Epidermal melanocyte (primary cell): ENCODE data around the gene MCC.

ENCODE experiments used
- DNase-seq: peaks from one replicate; pipeline ENCODE4 v3.0.0; 2011; ENCODE audit warnings: low spot score; ENCODE audit not compliant: insufficient read length

Gene MCC

DNA sequence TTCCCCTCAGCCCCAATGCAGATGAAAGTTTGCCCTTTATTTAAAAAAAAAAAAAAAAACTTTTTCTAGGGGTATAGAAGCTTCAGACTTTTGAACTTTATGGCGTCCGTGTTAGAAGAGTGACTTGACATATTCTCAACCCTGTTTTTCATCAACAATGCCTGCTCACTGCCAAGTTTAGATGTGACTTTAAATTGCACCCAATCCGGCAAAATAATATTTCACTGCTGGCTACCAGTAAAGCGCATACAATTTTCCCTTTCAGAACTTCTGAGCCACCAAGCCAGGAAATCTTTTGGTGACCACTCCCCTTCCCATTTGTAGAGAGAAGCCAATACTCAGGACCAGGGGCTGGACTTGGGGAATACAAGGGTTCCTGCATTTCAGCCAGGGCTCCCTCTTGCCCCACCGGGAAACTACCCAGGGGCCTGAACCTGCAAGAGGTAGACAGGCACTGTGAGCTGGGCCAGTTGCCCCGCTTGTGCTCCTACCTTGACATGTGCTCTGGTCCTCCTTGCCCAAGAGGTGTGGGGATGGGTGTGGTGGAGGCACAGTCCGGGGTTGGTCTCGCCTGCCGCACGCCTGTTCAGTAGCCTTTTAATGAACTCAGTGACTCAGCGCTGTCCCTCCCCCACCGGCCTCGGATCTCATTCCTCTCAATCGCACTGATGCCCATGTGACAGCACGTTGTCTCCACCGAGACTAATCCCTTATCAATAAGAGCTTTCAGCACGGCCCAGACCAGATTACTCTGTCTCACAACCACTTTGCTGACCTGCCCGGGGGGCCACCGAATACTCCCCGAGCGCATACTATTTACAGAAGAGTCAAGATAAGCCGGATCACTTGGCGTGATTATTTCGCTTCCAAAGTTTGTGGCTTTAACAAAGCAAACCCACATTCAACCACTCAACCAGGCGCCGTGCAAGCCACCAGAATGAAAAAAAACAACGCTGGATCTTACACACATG lies 285.2 kb downstream of the MCC start:
- peak; percentile 71 for DNase-seq

DNA sequence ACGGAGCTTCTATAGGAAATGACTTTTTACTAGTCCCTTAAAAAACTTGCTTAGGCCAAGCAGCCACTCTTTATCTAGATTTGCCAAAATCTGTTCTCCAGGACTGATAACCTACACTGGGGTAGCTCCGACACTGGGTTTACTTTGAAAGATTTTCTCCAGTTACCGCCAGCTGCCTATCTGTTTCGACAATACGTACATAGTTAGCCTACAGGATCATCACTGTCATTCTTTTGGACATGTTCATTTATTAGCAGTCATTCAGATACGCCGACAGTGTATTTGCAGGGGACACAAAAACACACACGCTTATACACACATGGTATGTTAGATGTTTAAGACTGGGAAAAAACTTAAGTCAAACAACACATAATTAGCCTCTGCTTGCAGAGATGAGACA lies 286.0 kb downstream of the MCC start:
- no peak for DNase-seq

DNA sequence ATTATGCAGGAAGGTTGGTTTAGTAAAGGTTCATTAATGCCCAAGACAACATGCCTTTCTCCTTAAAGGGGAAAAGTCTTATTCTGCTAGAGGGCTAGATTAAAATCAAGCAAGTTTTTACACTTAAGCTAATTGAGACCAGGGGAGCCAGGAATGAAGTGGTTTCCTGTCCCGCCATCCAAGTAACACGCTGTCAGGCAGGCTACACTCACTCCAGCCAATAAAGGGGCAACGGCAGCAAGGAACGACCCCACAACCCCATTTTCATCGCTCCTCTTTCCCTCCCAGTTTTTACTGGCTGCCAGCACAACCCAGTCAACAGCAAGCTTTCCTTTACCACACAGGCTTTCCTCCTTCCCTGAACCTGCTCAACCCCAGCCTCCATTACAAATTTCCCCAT lies 286.5 kb downstream of the MCC start:
- DNase-seq, result no peak

DNA sequence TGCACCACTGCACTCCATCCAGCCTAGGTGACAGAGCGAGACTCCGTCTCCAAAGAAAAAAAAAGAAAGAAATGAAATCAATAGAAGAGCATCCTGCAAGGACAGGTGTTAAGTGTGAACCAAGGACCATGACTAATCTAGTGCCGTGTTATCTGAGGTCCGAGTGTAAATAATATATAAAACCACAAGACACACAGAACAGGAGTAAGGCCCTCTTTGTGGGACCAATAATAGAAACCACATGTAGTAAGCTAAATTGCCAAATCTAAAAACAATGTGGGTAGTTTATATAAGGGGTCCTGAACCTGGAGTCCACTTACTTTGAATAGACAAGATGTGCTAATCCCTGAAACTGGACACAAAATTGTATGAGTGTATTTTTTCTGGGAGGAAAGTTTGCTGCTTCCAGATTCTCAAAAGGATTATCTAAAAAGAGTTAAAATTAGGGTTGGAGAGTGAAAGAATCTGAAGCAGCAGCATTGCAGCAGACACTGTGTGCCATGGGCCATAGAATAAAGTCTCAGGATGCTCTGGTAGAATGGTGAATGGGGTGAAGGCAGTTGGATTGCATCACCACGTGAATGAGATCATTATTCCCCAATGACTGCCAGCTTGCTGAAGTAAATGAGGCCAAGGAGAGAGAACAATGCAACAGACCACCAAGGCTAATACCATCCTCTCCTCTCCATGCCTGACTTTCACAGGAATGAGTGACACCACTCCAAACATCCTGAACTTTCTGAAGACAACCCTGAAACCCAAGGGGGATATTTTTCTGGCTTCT lies 288.9 kb downstream of the MCC start:
- DNase-seq, result peak; percentile 31

DNA sequence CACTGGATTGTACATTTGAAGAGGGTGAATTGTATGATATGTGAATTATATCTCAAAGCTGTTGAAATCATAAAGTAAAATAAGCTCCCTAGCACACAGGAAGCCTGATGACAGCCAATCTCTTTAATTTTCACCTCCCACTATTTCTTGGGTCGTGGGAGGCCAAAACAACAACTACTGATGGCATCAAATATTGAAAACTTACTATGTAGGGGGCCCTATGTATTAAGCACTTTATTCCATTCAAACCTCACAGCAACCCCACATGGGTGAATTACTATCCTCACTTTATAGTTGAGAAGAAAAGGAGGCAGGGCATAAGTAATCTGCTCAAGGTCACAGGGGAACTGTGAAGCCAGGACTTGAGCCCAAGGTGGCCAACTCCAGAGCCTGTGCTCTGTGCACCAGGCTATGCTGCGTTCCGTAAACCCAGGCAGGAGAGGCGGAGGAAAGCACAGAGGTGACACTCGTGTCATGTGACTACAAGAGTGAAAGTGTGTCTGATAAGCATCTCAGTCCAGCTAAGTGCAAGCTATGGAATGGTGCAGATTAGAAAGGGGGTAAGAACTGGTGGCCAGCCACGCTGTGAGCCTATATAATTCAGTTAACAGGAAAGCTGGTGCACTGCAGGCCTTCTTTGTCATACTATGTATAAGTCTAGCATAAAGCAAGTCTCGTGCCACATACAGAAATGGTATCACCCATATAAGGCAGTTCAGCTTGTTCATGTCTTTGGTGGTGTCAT lies 290.6 kb downstream of the MCC start:
- DNase-seq, result no peak

DNA sequence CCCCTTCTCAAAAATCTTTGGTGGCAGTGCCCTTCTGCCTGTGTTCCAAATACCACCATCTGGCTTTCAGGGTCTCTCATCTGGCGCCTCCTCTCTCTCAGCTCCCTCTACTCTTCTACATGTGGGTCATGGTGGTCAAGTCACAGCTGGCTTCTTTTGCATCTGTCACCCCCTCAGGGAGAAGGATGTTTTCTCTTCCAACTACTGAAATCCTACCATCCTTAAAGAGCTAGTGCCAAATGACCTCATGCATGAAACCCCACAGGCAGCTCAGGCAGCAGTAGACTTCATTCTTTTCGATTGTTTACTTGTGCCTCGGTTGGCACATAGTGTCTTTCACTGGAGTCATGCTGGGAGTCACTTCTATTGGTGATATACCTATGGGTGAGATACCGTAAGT lies 292.5 kb downstream of the MCC start:
- DNase-seq, result no peak

DNA sequence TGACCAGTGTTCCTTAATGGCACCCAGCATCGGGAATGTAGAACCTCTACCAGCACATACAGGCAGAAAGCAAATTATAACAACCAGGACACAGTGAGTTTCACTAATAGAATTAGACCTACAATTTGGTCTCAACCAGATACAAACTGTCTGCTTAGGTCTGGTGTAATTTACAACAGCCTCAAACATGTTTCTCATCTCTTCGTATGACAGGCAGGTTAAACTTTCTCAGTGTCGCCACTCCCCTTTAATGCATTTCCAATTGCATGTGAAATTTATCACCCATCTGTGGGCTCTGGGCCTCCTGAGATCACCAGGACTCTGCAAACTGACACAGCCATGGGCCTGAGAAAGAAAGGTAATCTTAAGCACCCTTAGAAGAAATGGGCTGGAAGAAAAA lies 293.0 kb downstream of the MCC start:
- DNase-seq, result no peak

DNA sequence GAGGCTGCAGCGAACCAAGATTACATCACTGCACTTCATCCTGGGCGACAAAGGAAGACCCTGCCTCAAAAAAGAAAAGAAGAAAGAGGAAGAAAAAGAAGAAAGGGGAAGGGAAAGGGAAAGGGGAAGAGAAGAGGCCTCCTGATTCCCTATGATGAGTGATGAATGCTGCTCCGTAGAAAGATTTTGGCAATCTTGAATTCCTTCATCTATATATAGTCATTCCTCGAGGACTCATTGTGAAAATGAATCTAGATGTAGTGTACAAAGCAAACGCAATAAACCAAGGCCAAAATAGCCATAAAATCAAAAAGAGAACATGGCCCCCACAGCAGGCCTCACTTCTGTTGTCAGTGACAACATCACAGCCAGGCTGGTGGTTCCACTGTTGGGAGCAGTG lies 293.7 kb downstream of the MCC start:
- no peak for DNase-seq

DNA sequence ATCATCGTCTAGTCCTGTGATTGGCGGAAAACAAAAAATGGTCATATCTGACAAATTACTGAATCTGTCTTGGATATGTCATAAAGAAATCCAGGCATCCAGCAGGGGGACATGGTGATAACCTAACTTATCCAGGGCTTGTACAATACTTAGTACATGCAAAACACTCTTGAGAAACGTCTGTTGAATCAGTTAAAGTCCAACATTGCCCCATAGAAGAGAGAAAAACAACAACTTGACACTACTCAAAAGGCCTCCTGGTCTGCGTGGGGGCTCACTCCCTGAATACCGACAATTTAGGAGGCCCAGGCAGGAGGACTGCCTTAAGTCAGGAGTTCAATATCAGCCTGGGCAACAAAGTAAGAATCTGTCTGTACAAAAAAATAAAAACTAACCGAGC lies 294.1 kb downstream of the MCC start:
- DNase-seq, result no peak

DNA sequence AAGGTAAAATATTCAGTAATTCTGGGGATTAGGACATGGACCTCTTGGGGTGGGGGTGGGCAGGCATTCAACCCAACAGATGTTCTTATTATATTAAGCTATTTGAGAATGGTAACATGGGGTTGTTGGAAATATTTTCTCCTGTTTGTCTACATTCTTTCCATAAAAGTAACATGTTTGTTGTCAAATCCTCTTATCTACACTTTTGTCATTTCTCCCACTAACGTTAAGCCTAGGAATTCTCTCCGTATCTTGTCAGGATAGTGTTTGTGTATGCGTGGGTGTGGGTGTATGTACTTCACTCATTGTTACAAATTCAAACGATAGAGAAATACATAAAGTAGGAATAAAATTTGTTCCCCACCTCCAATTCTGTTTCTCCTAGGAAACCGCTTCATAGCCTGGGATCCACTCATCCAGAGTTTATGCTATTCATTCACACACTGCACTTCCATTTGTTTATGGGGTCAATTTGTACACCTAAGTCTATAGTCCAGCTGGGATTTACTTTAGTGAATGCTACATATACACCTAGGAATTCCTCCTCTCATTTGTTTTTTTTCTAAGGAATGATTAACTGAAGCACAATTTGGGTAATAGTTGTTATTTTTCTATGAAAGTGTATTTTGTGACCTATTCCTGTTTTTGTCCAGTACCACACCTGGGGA lies 294.8 kb downstream of the MCC start:
- no peak for DNase-seq

DNA sequence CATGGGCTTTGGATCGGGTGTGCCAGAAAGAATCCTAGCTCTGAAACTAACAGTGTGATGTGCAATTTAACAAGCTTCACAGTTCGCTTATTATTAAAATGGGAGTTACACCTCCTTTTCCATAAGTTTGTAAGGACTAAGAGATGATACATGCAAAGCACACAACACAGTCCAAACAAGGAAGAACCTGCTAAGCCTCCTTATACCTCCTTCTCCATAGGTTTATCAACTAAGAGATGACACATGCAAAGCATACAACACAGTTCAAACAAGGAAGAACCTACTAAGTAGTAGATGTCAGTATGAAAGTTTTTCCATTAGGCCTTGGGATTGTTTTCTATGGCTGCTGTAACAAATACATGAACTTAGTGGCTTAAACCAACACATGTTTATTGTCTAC lies 295.7 kb downstream of the MCC start:
- DNase-seq, result no peak

DNA sequence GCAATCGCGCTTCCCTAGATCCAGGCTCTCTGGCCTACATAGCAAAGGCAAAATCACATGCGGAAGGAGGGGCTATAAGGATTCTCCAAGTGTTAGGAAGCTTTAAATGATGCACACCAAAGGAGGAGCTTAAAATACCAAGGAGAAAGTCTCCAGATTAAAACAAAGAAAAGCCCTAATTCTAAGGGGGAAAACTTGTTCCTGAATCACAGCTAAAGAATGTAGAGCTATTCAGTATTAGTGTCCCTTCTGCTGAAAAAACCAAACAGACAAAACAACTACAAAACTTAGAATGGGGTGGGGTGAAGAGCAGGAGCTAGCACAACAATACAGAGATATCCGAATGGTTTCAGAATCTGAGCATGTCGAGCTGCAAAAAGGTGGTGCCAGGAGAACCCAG lies 297.9 kb downstream of the MCC start:
- no peak for DNase-seq

DNA sequence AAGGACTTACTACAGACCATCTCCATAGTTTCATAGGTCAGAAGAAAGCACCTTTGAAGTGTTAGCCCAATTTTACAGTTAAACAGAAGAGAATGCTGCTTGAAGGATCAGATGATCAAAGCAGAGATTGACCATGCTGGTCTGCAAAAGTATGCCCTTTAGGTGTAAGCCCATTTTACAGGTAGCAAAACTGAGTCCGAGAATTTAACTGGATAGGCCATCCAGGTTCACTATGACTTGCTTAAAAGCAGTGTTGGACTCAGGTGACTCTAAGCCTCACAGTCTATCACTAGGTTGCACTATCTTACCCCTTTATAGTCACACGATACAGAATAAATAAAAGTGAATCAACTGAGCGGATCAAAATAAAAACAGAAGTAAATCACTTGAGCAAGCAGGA lies 299.0 kb downstream of the MCC start:
- DNase-seq, result no peak

DNA sequence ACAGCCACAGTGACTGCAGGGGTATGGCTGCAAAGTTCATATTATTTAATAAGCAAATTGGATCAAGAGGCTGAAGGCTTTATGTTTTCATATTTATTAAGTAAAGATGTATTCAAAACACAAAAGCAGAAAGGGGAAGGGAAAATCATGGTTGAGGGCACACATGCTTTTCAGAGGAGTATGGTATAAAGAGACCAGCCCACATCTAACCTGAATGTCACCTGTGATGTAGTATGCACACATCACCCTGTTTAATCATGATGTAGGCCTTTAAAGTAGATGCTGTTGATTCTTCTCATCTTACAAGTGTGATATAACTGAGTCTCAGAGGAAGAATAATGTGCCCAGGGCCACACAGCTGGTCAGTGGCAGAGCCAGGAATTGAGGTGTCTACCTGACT lies 299.8 kb downstream of the MCC start:
- no peak for DNase-seq

DNA sequence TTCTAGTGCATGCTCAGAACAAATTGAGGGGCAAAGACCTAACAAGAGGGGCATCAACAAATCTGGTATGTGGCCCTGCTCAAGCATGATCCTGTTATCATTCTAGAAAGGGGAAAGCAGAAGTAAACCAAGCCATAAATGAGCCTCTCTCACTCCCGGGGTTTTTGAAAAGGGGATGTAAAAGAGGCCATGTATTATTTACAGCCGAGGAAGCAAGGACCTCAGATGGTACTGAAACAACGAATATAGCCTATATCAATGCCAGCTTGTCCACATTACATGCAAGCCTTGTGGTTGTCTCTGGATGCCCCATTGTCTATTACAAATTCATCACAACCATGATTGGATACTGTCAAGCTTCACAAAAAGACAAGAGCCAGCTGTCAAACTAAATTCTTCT lies 300.3 kb downstream of the MCC start:
- no peak for DNase-seq

DNA sequence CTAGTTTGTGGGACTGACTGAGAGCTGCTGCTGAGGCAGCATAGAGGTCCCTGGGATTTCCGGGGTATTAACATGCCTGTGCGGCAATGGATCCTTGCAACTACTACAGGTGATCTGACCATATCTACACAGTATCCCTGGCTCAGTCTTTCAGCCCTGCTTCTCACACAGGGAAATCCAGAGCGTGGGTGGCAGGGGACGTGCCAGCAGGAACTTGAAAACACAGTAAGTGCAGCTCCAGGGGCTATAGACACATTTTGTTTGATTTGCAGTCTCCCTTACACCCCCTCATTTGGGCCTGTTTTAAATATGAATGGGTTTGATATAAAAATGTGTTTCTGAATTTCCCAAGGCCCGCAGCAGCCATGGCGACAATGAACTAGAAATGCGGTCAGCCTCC lies 302.2 kb downstream of the MCC start:
- no peak for DNase-seq

DNA sequence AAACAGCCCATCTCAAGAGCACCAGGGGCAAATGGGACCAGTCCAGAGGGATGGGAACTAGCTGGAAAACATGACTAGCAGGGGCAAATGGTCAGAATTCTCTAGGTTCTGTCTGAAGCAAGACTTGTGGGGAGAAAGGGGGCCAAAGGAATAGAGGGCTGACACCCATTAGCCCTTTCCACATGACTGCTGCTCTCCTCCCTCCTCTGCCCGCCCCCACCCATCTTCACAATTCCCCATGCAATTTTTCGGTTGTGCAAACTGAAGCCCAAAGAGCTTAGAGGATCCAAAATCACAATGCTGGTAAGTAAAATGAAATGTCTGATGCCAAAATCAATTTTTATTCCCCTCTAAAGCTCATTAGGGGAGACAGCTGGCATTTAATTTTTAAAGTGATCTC lies 304.6 kb downstream of the MCC start:
- no peak for DNase-seq

DNA sequence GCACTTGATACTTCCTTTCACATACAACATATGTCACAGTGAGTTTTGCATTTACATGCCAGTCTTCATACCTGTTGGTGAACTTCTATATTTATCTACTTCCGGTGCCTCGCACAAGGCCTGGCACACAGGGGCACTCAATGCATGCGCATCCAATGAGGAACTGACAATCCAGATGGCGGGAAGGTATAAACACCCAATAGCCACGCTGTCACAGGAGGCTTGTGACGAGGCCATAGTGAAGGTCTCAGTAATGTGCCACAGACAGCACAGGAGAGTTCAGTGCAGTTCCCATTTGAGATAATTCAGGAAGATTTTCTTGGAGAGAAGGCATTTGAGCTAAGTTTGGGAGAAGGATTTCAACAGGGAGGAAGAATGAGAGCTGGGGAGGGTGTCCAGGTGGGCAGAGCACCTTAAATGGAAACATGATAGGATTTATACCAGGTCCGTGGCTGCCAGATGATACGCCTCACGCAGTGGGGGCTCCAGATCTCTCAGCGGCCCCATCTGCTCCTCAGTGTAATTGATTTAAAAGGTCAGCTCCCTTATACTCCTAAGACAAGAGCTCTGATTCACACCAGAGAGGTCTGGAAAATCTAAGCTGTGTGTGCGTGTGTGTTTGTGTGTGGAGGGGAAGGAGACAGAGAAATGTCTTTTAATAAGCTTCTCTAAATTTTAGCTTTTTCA lies 305.5 kb downstream of the MCC start:
- DNase-seq, result no peak

DNA sequence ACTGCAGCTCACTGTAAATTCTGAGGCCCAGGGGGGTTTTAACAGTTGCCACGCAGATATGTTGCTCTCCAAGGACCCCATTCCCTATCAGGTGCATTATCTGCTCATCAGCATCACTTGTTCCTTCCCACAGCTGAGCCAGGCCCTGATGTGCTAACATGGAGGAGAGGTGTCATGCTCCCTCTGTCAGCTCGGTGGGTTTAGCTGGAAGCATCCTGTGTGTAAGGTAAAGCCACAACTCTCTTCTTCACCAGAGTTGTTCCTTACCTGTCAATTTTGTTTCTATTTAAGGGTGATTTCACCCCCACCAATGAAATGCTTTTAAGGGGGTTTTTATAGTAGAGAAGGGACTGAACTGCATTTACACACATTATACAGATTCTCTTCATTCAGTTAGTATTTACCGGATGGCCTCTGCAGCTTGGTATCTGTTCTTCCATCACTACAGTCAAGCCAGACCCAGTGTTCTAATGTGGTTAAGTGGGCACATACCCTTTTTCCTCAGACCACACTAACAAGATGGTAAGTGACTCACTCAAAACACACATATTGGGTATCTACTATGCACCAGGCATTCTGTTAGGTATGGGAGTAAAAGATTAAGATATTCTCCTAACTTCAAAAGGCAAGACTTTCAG lies 306.3 kb downstream of the MCC start:
- no peak for DNase-seq

DNA sequence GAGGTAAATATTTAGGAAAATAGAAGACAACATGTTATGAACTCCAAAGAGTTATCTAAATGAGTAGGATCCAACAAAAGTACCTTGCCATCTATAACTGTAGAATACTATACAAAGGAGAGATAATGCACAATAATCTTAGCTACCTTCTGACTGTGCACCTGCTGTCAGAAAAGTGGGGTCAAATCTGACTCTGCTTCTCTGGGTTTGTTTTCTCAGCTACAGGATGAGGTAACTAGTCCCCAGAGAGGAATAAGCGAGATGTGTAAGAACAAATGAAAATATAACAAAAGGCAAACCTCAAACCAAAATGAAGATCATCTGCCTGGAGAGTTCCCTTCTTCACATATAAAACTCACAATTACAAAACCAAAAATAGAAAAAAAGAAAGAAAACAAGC lies 306.8 kb downstream of the MCC start:
- DNase-seq, result no peak
